Measurements from ENCODE around the gene LETMD1.

DNA sequence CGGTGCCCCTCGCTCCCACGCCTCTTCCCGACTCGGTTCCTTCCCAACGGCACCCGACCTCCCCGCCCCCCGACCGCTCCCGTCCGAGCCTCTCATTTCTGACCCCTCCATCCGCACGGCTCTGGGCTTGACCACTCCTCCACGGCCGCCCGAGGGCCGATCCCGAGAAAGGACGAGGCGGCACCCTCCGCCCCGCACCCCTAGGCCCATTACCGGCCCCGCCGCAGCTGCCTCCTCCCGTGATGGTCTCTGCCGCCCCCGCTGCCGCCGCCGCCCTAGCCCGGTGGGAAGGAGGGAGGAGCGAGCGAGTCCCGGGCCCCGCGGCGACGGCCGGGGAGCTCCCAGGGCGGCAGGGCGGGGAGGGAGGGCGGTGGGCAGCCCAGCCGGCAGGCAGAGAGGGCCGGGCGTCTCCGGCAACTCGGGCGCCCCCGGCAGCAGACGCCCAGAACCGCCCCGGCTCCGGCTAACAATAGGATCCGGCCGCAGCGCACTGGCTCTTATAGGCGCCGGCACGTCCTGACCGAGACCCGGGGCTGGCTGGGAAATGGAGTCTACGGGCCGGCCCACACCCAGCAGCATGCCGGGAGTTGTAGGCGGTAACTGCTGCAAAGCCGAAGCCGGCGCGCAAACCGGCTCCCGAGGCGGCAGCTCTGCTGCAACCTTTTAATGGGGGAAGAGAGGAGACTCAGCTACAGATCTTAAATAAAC, 35.2 kb downstream of the LETMD1 start, which contains the start of gene CSRNP2:
- TF ChIP-seq POLR2AphosphoS5 (IDR thresholded peaks at IDR 0.05) (peak; percentile 99 to 100 (median 99)), POLR2A (IDR thresholded peaks at IDR 0.05) (peak; percentile 92 to 95)
- TF ChIP-seq, protein P1, sequence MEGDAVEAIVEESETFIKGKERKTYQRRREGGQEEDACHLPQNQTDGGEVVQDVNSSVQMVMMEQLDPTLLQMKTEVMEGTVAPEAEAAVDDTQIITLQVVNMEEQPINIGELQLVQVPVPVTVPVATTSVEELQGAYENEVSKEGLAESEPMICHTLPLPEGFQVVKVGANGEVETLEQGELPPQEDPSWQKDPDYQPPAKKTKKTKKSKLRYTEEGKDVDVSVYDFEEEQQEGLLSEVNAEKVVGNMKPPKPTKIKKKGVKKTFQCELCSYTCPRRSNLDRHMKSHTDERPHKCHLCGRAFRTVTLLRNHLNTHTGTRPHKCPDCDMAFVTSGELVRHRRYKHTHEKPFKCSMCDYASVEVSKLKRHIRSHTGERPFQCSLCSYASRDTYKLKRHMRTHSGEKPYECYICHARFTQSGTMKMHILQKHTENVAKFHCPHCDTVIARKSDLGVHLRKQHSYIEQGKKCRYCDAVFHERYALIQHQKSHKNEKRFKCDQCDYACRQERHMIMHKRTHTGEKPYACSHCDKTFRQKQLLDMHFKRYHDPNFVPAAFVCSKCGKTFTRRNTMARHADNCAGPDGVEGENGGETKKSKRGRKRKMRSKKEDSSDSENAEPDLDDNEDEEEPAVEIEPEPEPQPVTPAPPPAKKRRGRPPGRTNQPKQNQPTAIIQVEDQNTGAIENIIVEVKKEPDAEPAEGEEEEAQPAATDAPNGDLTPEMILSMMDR (IDR thresholded peaks at IDR 0.05) = no peak

Data from sigmoid colon (tissue), 4 donors.